ENCODE results near the gene DSCAML1. TPM values are rescaled to one million over a fixed set of nuclear protein-coding genes. Genes with fewer than 3 reads are reported as not detected.

The DSCAML1 gene
- total and polyA plus RNA-seq, 4 donors = 0.18 to 1.5 (median 1.1) TPM

DNA sequence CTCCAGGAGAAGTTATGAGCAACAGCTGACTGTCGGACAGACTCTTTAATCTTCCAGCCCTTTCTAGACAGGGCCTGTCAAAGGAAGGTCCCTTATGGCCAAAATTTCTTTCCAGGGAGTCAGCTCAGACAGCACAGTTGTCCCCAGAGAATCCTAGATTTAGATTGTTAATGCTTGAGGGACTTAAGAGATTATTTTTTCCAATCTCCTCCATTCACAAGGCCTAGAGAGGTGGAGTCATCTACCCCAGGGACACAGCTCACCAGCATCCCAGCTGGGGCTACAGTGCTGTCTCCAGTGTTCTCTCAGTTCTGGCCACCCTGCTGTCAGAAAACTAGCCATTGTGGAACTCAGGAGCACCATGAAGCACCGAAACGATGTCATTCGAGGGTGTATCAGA is 7.8 kb downstream of the DSCAML1 start:
- DNase-seq (no peak), ATAC-seq (ENCODE audit: insufficient read depth, low FRiP score) (no peak)
- H3K4me3 ChIP-seq = no peak overlapping the region
- no peak overlapping the region for H3K9ac ChIP-seq (ENCODE audit: insufficient read depth in 1 of 2, low read length in 2 of 2)
- H3K36me3 ChIP-seq (ENCODE audit: control insufficient read depth in 4 of 4, insufficient read depth in 4 of 4, low read length in 4 of 4) = no peaks in the 10 kb centered on the region
- H3K4me1 ChIP-seq (ENCODE audit: control insufficient read depth in 5 of 5, insufficient read depth in 5 of 5, low read length in 5 of 5) = peaks cover 0 to 9% (median 5%) of the 10 kb centered on the region in 5 donors
- no peaks in the 10 kb centered on the region for H3K9me3 ChIP-seq (ENCODE audit: control insufficient read depth in 4 of 4, insufficient read depth in 3 of 4, low read length in 3 of 4)
- TF ChIP-seq, protein P1, sequence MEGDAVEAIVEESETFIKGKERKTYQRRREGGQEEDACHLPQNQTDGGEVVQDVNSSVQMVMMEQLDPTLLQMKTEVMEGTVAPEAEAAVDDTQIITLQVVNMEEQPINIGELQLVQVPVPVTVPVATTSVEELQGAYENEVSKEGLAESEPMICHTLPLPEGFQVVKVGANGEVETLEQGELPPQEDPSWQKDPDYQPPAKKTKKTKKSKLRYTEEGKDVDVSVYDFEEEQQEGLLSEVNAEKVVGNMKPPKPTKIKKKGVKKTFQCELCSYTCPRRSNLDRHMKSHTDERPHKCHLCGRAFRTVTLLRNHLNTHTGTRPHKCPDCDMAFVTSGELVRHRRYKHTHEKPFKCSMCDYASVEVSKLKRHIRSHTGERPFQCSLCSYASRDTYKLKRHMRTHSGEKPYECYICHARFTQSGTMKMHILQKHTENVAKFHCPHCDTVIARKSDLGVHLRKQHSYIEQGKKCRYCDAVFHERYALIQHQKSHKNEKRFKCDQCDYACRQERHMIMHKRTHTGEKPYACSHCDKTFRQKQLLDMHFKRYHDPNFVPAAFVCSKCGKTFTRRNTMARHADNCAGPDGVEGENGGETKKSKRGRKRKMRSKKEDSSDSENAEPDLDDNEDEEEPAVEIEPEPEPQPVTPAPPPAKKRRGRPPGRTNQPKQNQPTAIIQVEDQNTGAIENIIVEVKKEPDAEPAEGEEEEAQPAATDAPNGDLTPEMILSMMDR (IDR thresholded peaks at IDR 0.05; ENCODE audit: control extremely low read depth, extremely low read depth) = no peak
- peaks cover 0 to 37% (median 12%) of the 10 kb centered on the region in 3 donors for H3K27me3 ChIP-seq (ENCODE audit: control insufficient read depth in 3 of 3, insufficient read depth in 3 of 3, low read length in 2 of 3)
- no peak overlapping the region for H3K27ac ChIP-seq (ENCODE audit: low read depth in 1 of 2, low read length in 1 of 2)
- WGBS, 2 donors = 89 to 94% methylated on average over 4 of the region's 4 CpGs

DNA sequence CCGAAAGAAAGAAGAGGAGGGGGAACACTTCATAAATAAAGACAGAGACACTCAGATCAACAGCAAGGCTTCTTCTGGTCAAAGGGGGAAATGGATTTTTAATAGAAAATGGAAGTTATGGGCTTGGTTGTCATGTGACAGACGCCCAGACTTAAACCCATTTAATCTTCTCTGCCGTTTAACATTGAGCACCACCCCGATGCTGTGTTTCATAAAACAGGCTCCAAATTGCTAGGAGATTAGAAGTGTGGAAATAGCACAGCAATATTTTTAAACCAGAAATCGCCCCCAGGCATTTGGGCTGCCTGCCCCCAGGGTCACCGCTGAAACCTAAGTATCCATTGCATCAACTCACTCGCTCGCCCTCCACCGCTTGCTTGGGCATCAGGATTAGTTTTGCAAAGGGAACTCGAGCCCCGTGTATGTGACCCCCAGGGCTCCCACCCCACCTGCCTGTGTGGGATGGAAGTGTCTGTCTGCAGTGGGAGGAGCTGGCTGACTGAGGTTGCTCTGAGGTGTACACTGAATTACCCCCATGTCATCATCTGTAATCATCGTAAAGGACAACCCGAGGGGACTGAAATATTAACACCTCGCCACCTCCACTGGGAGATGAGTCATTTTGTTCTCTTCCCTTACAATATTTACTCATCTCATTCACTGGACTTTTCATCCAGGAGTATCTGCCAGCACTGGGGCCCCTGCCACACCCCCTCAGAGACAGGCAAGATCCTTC is 10.7 kb downstream of the DSCAML1 start:
- 70 to 73% methylated on average over 14 of the region's 14 CpGs for WGBS, 2 donors
- H3K36me3 ChIP-seq (ENCODE audit: control insufficient read depth in 4 of 4, insufficient read depth in 4 of 4, low read length in 4 of 4) = no peaks in the 10 kb centered on the region
- ATAC-seq (ENCODE audit: insufficient read depth, low FRiP score) = no peak
- H3K4me1 ChIP-seq (ENCODE audit: control insufficient read depth in 5 of 5, insufficient read depth in 5 of 5, low read length in 5 of 5) = peaks cover 0 to 9% (median 5%) of the 10 kb centered on the region in 5 donors
- no peaks in the 10 kb centered on the region for H3K9me3 ChIP-seq (ENCODE audit: control insufficient read depth in 4 of 4, insufficient read depth in 3 of 4, low read length in 3 of 4)
- no peak overlapping the region for H3K27ac ChIP-seq (ENCODE audit: low read depth in 1 of 2, low read length in 1 of 2)
- peaks cover 0 to 39% (median 9%) of the 10 kb centered on the region in 3 donors for H3K27me3 ChIP-seq (ENCODE audit: control insufficient read depth in 3 of 3, insufficient read depth in 3 of 3, low read length in 2 of 3)
- TF ChIP-seq, protein P1 (IDR thresholded peaks at IDR 0.05; ENCODE audit: control extremely low read depth, extremely low read depth) = no peak
- no peak for DNase-seq
- H3K9ac ChIP-seq (ENCODE audit: insufficient read depth in 1 of 2, low read length in 2 of 2) = no peak overlapping the region
- H3K4me3 ChIP-seq = no peak overlapping the region

DNA sequence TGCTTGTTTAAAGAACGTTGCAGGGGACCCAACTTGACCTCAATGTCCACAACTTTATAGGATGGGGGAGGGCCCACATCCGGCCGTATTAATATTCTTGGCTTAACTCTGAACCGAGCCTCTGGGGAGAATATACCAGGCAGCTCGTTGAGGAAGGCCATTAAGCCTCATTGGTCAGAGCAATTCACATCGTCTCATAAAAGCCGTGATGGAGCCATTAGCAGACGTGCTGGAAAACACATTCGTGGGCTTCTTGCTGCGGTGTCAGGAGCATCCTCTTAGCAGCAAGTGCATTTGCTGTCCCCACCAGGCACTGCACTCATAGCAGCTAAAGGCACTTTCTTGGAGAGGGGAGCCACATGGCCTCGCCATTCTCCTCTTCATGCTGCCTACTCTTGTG is 14.9 kb downstream of the DSCAML1 start:
- H3K9ac ChIP-seq (ENCODE audit: insufficient read depth in 1 of 2, low read length in 2 of 2) = no peak overlapping the region
- no peak overlapping the region for H3K4me3 ChIP-seq
- 65 to 78% methylated on average over 11 of the region's 11 CpGs for WGBS, 2 donors
- TF ChIP-seq, protein P1 (IDR thresholded peaks at IDR 0.05; ENCODE audit: control extremely low read depth, extremely low read depth) = no peak
- peaks cover 0 to 26% (median 9%) of the 10 kb centered on the region in 3 donors for H3K27me3 ChIP-seq (ENCODE audit: control insufficient read depth in 3 of 3, insufficient read depth in 3 of 3, low read length in 2 of 3)
- H3K4me1 ChIP-seq (ENCODE audit: control insufficient read depth in 5 of 5, insufficient read depth in 5 of 5, low read length in 5 of 5) = no peaks in the 10 kb centered on the region
- H3K9me3 ChIP-seq (ENCODE audit: control insufficient read depth in 4 of 4, insufficient read depth in 3 of 4, low read length in 3 of 4) = no peaks in the 10 kb centered on the region
- no peak overlapping the region for H3K27ac ChIP-seq (ENCODE audit: low read depth in 1 of 2, low read length in 1 of 2)
- peak in 1 of 3 donors; percentile 34 for DNase-seq
- no peak for ATAC-seq (ENCODE audit: insufficient read depth, low FRiP score)
- peaks cover 0 to 2% (median 0%) of the 10 kb centered on the region in 4 donors for H3K36me3 ChIP-seq (ENCODE audit: control insufficient read depth in 4 of 4, insufficient read depth in 4 of 4, low read length in 4 of 4)
